ENCODE results near the gene TOP2B. TPM values are rescaled to one million over a fixed set of nuclear protein-coding genes. Genes with fewer than 3 reads are reported as not detected.
A peak's percentile ranks its signal among the peaks of the same experiment; 100 is the strongest.

TOP2B gene
- total and polyA plus RNA-seq, 9 of the 15 experiments (the other 6 are each of a cell fraction or from before 2014, with no cell fraction given): 45.3 to 186 (median 134) TPM

DNA sequence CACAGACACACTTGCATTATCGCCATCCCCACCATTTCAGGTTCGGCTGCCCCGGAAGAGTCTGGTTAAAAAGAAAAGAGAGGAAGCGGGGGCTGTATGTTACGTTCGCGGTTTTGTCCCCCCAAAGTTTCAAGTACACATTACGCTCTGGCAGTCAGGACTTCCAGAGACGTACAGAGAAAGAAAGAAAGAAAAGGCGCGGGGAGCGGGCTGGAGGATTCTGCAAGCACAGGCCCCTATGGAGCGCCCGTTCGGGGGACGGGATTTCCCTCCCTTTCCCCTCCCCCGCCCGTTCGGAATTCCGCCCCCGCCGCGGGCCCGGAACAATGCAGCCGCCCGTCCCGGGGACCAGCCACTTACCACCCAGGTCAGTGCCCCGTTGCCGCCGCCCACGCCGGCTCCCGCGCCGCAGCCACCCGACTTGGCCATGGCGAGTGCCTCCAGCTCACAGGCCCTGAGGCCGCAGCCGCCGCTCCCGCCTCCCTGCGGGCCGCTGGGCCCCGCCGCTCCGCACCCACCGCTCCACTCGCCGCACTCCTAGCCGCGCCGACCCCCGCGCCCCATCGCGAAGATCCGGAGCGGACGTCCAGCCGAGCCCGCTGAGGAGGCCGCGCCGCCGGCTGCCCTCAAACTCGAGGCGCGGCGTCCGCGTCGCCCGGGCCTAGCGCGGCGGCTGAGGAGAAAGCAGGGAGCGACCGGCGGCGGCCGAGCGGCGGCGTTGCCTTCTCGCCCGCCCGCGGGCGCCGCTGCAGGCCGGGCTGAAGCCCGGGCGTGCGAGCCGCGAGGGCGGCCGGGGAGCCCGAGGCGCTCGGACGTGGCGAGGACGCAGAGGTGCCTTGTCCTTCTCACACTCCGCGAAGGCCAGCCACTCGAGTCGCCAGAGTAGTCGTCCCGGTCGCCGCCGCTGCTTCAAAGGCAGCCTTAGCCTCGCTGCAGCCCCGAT lies 567 bp downstream of the TOP2B start (continued):
- TF ChIP-seq POLR3A (IDR thresholded peaks at IDR 0.05; ENCODE audit: borderline replicate concordance, extremely low read depth, insufficient read depth, insufficient read length) (no peak), MAFF (IDR thresholded peaks at IDR 0.05; ENCODE audit: low read length) (no peak), TAF9B (IDR thresholded peaks at IDR 0.05; ENCODE audit: partially characterized antibody) (no peak), ZFP1 (CRISPR knock-in tag; IDR thresholded peaks at IDR 0.05) (no peak), BCOR (IDR thresholded peaks at IDR 0.05) (0 out of 2 replicates have a peak, but pooled peaks have one; percentile 27), ELF1 (tag; IDR thresholded peaks at IDR 0.05) (no peak; the same call in 1 of the 2 replicates), XRCC3 (IDR thresholded peaks at IDR 0.05) (no peak), NCOA2 (IDR thresholded peaks at IDR 0.05; ENCODE audit: partially characterized antibody in 2 of 2) (no peak), NBN (IDR thresholded peaks at IDR 0.05; ENCODE audit: low read depth) (no peak), GABPB2 (CRISPR knock-in tag; conservative IDR thresholded peaks at IDR 0.05) (no peak), ETV5 (CRISPR knock-in tag; IDR thresholded peaks at IDR 0.05; ENCODE audit: low read depth) (no peak), MBD2 (IDR thresholded peaks at IDR 0.05; ENCODE audit: borderline replicate concordance, low read depth) (no peak), BMI1 (IDR thresholded peaks at IDR 0.05; ENCODE audit: low read length) (no peak), SMAD4 (CRISPR knock-in tag; conservative IDR thresholded peaks at IDR 0.05) (peak; percentile 73; the same call in 1 of the 2 replicates), CBX3 (IDR thresholded peaks at IDR 0.05; ENCODE audit: borderline replicate concordance in 1 of 2, low read length in 2 of 2) (no peak), RCOR1 (IDR thresholded peaks at IDR 0.05; ENCODE audit: borderline replicate concordance in 1 of 2, low read depth in 2 of 2, low read length in 2 of 2) (no peak), PTBP1 (IDR thresholded peaks at IDR 0.05; ENCODE audit: low read depth, low read length) (no peak), RBM22 (IDR thresholded peaks at IDR 0.05; ENCODE audit: low read depth, low read length, poor library complexity, severe bottlenecking) (no peak), HNRNPUL1 (IDR thresholded peaks at IDR 0.05; ENCODE audit: low read length) (no peak), ZNF780A (CRISPR knock-in tag; IDR thresholded peaks at IDR 0.05) (no peak)
- TF ChIP-seq, protein P1, sequence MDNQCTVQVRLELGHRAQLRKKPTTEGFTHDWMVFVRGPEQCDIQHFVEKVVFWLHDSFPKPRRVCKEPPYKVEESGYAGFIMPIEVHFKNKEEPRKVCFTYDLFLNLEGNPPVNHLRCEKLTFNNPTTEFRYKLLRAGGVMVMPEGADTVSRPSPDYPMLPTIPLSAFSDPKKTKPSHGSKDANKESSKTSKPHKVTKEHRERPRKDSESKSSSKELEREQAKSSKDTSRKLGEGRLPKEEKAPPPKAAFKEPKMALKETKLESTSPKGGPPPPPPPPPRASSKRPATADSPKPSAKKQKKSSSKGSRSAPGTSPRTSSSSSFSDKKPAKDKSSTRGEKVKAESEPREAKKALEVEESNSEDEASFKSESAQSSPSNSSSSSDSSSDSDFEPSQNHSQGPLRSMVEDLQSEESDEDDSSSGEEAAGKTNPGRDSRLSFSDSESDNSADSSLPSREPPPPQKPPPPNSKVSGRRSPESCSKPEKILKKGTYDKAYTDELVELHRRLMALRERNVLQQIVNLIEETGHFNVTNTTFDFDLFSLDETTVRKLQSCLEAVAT (IDR thresholded peaks at IDR 0.05): peak in 1 of 2 experiments; percentile 81; a peak in 2 of 4 replicates
- TF ChIP-seq, protein P2, sequence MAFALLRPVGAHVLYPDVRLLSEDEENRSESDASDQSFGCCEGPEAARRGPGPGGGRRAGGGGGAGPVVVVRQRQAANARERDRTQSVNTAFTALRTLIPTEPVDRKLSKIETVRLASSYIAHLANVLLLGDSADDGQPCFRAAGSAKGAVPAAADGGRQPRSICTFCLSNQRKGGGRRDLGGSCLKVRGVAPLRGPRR (CRISPR knock-in tag; IDR thresholded peaks at IDR 0.05): no peak
